Liver (tissue), 3 donors: Measurements from ENCODE around the gene DUSP16.

Experiments used
- JUND ChIP-seq, 2 donors: IDR thresholded peaks; 2 replicates each; pipeline ENCODE4 v1.6.1; 2016; ENCODE audit warnings: antibody characterized with exemption in 2 of 2
- NR2F2 ChIP-seq: IDR thresholded peaks from 2 replicates; pipeline ENCODE4 v1.6.1; 2016; ENCODE audit warnings: antibody characterized with exemption
- RAD21 ChIP-seq, 2 donors: IDR thresholded peaks; 2 replicates each; pipeline ENCODE4 v1.6.1; 2016; ENCODE audit warnings: antibody characterized with exemption in 2 of 2, mild to moderate bottlenecking in 2 of 2
- TAF1 ChIP-seq: conservative IDR thresholded peaks from 2 replicates; pipeline ENCODE4 v1.6.1; 2016; ENCODE audit warnings: antibody characterized with exemption, mild to moderate bottlenecking
- TF ChIP-seq, protein P1 (sequence below): fragments of 150-350 bp; IDR thresholded peaks from 2 replicates; pipeline ENCODE4 v1.5.1; 2017; ENCODE audit warnings: improper control_type of control experiment, low read depth, low read length; ENCODE audit not compliant: missing input control
- TF ChIP-seq, protein P2 (sequence below): IDR thresholded peaks from 2 replicates; pipeline ENCODE4 v1.6.1; 2016; ENCODE audit warnings: antibody characterized with exemption, mild to moderate bottlenecking
- donor health status: healthy.
- donor health status: healthy.

DNA sequence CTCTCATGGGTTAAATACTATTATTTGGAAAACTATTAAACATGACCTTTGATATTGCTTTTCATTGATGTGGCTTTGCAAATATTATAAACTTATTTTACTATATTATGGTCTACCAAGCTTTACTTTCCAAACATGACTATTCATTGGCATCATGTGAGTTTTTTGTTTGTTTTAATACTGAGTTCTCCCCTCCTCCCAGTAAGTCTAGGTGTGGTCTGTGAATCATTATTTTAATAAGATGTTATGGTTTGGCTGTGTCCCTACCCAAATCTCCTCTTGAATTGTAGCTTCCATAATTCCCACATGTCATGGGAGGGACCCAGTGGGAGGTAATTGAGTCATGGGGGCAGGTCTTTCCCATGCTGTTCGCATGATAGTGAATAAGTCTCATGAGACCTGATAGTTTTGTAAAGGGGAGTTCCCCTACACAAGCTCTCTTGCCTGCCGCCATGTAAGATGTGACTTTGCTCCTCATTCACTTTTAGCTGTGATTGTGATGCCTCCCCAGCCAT, 125.8 kb downstream of the DUSP16 start:
- TF ChIP-seq, protein P1, sequence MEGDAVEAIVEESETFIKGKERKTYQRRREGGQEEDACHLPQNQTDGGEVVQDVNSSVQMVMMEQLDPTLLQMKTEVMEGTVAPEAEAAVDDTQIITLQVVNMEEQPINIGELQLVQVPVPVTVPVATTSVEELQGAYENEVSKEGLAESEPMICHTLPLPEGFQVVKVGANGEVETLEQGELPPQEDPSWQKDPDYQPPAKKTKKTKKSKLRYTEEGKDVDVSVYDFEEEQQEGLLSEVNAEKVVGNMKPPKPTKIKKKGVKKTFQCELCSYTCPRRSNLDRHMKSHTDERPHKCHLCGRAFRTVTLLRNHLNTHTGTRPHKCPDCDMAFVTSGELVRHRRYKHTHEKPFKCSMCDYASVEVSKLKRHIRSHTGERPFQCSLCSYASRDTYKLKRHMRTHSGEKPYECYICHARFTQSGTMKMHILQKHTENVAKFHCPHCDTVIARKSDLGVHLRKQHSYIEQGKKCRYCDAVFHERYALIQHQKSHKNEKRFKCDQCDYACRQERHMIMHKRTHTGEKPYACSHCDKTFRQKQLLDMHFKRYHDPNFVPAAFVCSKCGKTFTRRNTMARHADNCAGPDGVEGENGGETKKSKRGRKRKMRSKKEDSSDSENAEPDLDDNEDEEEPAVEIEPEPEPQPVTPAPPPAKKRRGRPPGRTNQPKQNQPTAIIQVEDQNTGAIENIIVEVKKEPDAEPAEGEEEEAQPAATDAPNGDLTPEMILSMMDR, result no peak
- no peak for TF ChIP-seq NR2F2
- no peak for TF ChIP-seq RAD21 (IDR thresholded peaks at IDR 0.05)
- no peak for TF ChIP-seq JUND (IDR thresholded peaks at IDR 0.05)
- TF ChIP-seq, protein P2, sequence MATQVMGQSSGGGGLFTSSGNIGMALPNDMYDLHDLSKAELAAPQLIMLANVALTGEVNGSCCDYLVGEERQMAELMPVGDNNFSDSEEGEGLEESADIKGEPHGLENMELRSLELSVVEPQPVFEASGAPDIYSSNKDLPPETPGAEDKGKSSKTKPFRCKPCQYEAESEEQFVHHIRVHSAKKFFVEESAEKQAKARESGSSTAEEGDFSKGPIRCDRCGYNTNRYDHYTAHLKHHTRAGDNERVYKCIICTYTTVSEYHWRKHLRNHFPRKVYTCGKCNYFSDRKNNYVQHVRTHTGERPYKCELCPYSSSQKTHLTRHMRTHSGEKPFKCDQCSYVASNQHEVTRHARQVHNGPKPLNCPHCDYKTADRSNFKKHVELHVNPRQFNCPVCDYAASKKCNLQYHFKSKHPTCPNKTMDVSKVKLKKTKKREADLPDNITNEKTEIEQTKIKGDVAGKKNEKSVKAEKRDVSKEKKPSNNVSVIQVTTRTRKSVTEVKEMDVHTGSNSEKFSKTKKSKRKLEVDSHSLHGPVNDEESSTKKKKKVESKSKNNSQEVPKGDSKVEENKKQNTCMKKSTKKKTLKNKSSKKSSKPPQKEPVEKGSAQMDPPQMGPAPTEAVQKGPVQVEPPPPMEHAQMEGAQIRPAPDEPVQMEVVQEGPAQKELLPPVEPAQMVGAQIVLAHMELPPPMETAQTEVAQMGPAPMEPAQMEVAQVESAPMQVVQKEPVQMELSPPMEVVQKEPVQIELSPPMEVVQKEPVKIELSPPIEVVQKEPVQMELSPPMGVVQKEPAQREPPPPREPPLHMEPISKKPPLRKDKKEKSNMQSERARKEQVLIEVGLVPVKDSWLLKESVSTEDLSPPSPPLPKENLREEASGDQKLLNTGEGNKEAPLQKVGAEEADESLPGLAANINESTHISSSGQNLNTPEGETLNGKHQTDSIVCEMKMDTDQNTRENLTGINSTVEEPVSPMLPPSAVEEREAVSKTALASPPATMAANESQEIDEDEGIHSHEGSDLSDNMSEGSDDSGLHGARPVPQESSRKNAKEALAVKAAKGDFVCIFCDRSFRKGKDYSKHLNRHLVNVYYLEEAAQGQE, result no peak
- no peak for TF ChIP-seq TAF1
